Activated CD4-positive, alpha-beta T cell treated with anti-CD3 and anti-CD28 coated beads for 4 hours (primary cell): ENCODE results near the gene ULK2.
"Not testable (repeated sequence)": the region's sequence is repeated elsewhere in the genome, so short reads cannot be mapped to it uniquely, and the experiment has no call there.

ENCODE experiments used
- DNase-seq, 2 donors: peaks; one replicate each; pipeline ENCODE4 v3.0.0-alpha.2; 2020

The ULK2 gene

GRCh38 chr17:19867329-19868078, at the start of gene ULK2:
TSS of gene ULK2 (minus strand) at chr17:19867936. CDS start at chr17:19867417, 519 bp downstream.
- peak; percentile 36 to 42 for DNase-seq

GRCh38 chr17:19915245-19915978, 47.7 kb upstream of the ULK2 start:
- DNase-seq, result no peak

DNA sequence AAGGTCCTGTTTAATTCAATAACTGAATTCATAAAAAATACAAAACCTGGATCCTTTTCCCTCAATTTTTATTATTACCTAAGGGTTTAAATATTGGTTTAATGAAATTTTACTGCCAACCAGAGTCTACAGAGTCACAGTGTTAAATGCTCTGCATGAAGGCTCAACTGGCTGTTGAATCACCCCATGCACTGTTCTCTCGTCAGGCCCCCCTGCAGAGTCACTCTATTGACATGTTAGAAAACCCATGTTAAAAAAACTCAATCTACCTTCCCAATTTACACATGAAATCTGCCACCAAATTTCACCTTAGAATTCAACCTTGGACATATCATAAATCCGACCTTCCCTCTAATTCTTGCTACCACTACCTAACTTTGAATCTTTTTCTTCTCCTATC, 43.3 kb upstream of the ULK2 start:
- no peak for DNase-seq

DNA sequence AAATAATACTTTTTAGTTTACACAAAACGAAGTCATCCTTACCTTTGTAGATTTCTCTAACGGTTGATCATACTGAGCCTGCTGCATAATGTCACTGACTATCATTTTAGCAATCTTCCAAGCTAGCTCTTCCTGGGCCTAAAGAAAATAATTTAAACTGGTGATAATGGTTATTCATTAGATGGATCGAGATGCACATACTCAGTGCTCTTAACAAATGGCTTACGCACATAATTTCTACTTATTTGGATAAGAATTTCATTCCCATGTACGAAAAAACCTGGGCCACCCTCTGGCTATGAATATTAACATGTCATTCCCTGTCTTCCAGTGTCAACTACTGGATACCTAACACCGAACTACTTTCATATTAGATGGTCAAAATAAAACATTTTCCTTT, 41.4 kb upstream of the ULK2 start:
- no peak for DNase-seq

GRCh38 chr17:19905502-19905901, 37.8 kb upstream of the ULK2 start:
- no peak for DNase-seq

GRCh38 chr17:19904924-19905323, 37.2 kb upstream of the ULK2 start:
- DNase-seq, result no peak

GRCh38 chr17:19904412-19904811, 36.7 kb upstream of the ULK2 start:
- DNase-seq, result no peak

DNA sequence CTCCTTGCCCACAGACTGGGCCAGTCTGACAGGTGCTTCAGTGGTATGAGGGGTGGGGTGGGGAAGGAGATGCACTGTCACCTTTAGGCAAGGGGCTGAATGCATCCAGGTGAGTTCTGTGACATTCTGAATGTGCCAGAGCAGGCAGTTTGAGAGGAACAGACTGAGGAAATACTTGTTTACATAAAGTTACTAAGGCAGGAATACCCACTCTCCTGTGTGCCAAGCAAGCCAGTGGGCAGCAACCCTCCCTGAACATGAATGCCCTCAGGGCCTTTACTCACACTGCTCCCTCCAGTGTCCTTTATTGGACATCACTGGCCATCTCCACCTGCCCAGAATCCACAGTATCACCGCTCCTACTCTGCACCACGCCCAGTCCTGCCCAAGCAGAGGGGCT, 33.1 kb upstream of the ULK2 start:
- no peak for DNase-seq

GRCh38 chr17:19897903-19898302, 30.2 kb upstream of the ULK2 start:
- DNase-seq, result no peak

GRCh38 chr17:19897090-19897837, 29.5 kb upstream of the ULK2 start:
- DNase-seq, result no peak

- DNase-seq, result no peak
These were observed 28.9 kb upstream of the ULK2 start for GRCh38 chr17:19896679-19897078.

- DNase-seq, result not testable (repeated sequence)
These were observed 22.8 kb upstream of the ULK2 start for GRCh38 chr17:19890554-19890953.

DNA sequence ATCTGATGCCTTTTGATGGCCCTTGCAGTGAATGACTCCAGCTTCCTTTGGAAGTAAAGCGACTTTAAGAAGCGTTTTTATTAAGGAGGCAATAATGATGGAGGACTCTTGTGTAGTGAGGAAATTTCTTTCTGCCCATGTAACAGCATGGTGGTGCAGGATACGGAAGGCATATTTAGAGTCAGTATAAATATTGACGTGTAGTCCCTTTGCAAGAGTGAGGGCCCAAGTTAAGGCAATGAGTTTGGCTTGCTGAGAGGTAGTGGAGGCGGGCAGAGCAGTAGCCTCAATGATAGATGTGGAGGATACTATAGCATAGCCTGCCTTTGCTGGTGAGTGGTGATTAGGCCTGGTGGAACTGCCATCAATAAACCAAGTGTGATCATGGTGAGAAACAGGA, 22.3 kb upstream of the ULK2 start:
- DNase-seq, result not testable (repeated sequence)

DNA sequence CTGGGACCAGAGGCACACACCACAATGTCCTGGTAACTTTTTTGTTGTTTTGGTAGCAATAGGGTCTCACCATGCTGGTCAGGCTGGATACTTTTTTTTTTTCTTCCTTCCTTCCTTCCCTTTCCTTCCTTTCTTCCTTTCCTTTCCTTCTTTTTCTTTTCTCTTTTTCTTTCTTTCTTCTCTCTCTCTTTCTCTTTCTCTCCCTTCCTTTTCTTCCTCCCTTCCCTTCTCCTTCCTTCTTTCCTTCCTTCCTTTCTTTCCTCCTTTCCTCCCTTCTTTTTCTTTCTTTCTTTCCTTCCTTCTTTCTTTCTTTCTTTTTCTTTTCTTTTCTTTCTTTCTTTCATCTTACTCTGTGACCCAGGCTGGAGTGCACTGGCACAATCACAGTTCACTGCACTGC, 18.4 kb upstream of the ULK2 start:
- no peak for DNase-seq

DNA sequence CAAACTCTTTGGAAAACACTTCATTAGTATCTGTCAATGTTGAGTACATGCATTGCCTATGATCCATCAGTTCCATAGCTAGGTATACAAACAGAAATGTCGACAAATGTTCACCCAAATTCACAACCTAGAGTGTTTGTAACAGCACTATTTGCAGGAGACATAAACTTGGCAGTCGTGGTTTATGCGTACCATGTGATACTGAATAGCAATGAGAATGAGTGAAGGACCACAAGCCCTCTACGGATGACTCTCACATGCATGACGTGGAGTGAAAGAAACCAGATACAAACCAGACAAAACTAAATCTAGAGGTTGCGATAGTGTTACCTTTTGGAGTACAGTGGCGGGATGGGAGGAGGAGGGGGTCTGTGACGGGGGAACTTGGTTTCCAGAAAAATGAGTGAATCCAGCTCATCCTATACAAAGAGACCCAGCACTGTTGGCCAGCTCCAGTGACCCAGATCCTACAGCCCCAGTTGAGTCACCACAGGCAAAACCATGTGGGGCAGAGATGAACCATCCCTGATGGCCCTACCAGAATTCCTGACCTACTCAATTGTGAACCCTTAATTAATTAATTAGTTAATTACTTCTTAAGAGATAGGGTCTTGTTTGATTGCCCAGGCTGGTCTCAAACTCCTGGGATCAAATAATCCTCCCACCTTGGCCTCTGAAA, 15.9 kb upstream of the ULK2 start:
- DNase-seq, result no peak

GRCh38 chr17:19880393-19880792, 12.7 kb upstream of the ULK2 start:
- no peak for DNase-seq

GRCh38 chr17:19877364-19877945, 9.7 kb upstream of the ULK2 start:
- no peak for DNase-seq

GRCh38 chr17:19876529-19877161, 8.9 kb upstream of the ULK2 start:
- peak in 1 of 2 donors; percentile 13 for DNase-seq

DNA sequence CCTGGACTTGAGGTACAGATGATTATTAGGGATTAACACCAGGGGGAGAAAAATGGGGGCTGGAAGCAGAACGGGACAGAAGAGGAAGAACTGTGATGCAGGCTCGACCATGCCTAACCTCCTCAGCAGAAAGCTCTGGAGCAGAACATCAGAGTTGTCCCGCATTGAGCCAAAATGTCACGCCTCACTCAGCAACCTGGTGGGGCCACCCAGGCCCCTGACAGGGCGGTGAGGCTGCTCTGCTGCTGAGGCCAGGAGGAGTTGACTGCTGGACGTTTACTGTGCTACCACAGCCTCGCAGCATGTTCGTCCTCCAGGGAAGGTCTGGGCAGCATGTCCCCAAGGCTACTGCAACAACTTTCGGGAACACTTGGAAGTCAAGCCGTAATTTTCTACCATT, 6.5 kb upstream of the ULK2 start:
- no peak for DNase-seq

GRCh38 chr17:19873346-19873745, 5.6 kb upstream of the ULK2 start:
- no peak for DNase-seq

DNA sequence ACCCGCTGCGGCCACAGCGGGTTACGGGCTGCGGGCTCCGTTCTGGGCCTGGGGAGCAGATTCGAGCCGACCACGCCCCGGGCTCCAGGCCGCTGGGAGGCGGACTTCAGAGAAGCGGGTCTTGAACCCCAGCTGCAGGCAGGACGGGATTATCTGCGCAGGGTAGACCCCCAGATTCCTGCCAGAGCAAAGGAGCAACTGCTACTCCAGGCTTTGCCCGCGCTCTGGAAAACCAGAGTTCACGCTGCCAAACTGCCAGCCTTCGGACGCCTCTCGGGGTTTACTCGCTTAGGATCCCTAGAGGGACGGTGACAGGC, 301 bp upstream of the ULK2 start:
- DNase-seq, result no peak

- peak; percentile 42 to 48 for DNase-seq
These were observed 732 bp downstream of the ULK2 start for GRCh38 chr17:19867079-19867328.

DNA sequence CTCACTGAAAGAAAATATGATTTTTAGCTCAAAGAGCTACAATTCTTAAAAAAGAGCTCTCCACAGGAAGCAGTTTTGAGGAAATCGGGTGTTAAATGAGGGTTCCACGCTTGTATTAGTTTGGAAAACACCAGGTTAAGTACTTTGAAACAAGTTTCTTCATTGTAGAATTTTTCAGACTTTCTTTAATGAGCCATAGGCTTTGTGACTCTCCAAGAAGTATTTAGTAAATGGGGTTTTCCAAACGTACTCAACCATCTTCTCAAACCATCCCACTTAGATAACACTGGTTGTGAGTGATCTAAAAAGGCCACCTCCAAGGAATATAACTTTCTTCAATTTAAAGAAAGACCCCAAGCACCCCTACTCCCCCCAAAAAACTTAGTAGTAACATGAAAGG, 2.7 kb downstream of the ULK2 start:
- no peak for DNase-seq
